ENCODE results near the gene FTSJ1. TPM values are rescaled to one million over a fixed set of nuclear protein-coding genes. Genes with fewer than 3 reads are reported as not detected.

FTSJ1 gene
- total and polyA plus RNA-seq, 4 donors = 18.2 to 48.3 (median 44.8) TPM

GRCh38 chrX:48489296-48489695 lies 13.3 kb downstream of the FTSJ1 start:
- Histone ChIP-seq H3K9me3 (ENCODE audit: control insufficient read depth in 4 of 4, insufficient read depth in 3 of 4, low read length in 3 of 4) (peaks cover 0 to 8% (median 0%) of the 10 kb centered on the region in 4 donors), H3K27ac (ENCODE audit: low read depth in 1 of 2, low read length in 1 of 2) (no peak overlapping the region), H3K27me3 (ENCODE audit: control insufficient read depth in 3 of 3, insufficient read depth in 3 of 3, low read length in 2 of 3) (no peaks in the 10 kb centered on the region), H3K4me3 (no peak overlapping the region), H3K36me3 (ENCODE audit: control insufficient read depth in 4 of 4, insufficient read depth in 4 of 4, low read length in 4 of 4) (peaks cover 0 to 6% (median 2%) of the 10 kb centered on the region in 4 donors), H3K9ac (ENCODE audit: insufficient read depth in 1 of 2, low read length in 2 of 2) (no peak overlapping the region), H3K4me1 (ENCODE audit: control insufficient read depth in 5 of 5, insufficient read depth in 5 of 5, low read length in 5 of 5) (no peaks in the 10 kb centered on the region)
- DNase-seq (no peak), ATAC-seq (ENCODE audit: insufficient read depth, low FRiP score) (no peak)
- WGBS, 2 donors = 85 to 92% methylated on average over 9 of the region's 9 CpGs
- no peak for TF ChIP-seq CTCF (IDR thresholded peaks at IDR 0.05; ENCODE audit: control extremely low read depth, extremely low read depth)

DNA sequence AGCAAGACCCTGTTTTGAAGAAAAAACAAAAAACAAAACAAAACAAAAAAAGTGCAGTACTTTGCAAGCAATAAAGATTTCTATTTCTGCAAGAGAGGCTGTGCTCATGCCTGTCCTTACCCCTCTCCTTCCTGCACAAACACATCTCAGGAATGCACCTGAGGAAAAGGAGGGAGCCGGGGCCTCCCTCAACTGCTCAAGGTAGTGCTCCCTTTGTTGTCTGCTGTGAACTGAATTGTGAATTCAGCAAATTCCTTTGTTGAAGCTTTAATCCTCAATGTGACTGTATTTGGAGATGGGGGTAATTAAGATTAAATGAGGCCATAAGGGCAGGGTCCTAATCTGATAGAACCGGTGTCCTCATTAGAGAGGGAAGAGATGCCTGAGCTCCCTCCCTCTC lies 13.9 kb downstream of the FTSJ1 start:
- ATAC-seq (ENCODE audit: insufficient read depth, low FRiP score) = no peak
- 77 to 100% methylated on average over 2 of the region's 2 CpGs for whole genome bisulfite sequencing, 2 donors

DNA sequence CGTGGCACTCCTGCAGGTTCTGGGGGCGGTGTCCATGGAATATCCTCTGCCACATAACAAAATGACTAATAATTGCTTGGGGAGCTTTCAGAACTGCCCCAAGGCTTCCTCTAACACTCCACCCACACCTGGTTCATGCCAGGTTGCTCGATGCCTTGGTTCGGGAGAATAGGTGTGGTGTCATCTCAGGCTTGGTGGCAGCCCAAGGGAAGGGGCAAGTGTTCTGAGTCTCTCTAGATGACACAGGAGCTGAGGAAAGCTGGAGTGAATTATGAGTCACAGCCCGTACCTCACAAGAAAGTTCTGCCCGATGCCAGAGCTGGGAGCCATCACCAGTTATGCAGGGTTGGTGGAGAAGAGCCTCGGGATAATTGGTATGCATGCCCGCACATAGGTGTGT lies 14.7 kb downstream of the FTSJ1 start:
- H3K36me3 ChIP-seq (ENCODE audit: control insufficient read depth in 4 of 4, insufficient read depth in 4 of 4, low read length in 4 of 4) = no peaks in the 10 kb centered on the region
- H3K9me3 ChIP-seq (ENCODE audit: control insufficient read depth in 4 of 4, insufficient read depth in 3 of 4, low read length in 3 of 4) = peaks cover 0 to 12% (median 0%) of the 10 kb centered on the region in 4 donors

More for the DNA sequence above, 13.9 kb downstream of the FTSJ1 start:
- Histone ChIP-seq H3K36me3 (ENCODE audit: control insufficient read depth in 4 of 4, insufficient read depth in 4 of 4, low read length in 4 of 4) (peaks cover 0 to 3% (median under 1%) of the 10 kb centered on the region in 4 donors), H3K4me3 (no peak overlapping the region), H3K4me1 (ENCODE audit: control insufficient read depth in 5 of 5, insufficient read depth in 5 of 5, low read length in 5 of 5) (no peaks in the 10 kb centered on the region), H3K9ac (ENCODE audit: insufficient read depth in 1 of 2, low read length in 2 of 2) (no peak overlapping the region), H3K9me3 (ENCODE audit: control insufficient read depth in 4 of 4, insufficient read depth in 3 of 4, low read length in 3 of 4) (peaks cover 0 to 8% (median 0%) of the 10 kb centered on the region in 4 donors), H3K27me3 (ENCODE audit: control insufficient read depth in 3 of 3, insufficient read depth in 3 of 3, low read length in 2 of 3) (no peaks in the 10 kb centered on the region), H3K27ac (ENCODE audit: low read depth in 1 of 2, low read length in 1 of 2) (no peak overlapping the region)
- TF ChIP-seq CTCF (IDR thresholded peaks at IDR 0.05; ENCODE audit: control extremely low read depth, extremely low read depth) = no peak
- no peak for DNase-seq

More for the DNA sequence above, 14.7 kb downstream of the FTSJ1 start:
- H3K4me3 ChIP-seq = no peak overlapping the region
- no peak for ATAC-seq (ENCODE audit: insufficient read depth, low FRiP score)
- TF ChIP-seq CTCF (IDR thresholded peaks at IDR 0.05; ENCODE audit: control extremely low read depth, extremely low read depth) = no peak
- no peak for DNase-seq
- no peak overlapping the region for H3K9ac ChIP-seq (ENCODE audit: insufficient read depth in 1 of 2, low read length in 2 of 2)
- no peak overlapping the region for H3K27ac ChIP-seq (ENCODE audit: low read depth in 1 of 2, low read length in 1 of 2)
- 83 to 90% methylated on average over 7 to 8 of the region's 8 CpGs for WGBS, 2 donors
- no peaks in the 10 kb centered on the region for H3K4me1 ChIP-seq (ENCODE audit: control insufficient read depth in 5 of 5, insufficient read depth in 5 of 5, low read length in 5 of 5)
- H3K27me3 ChIP-seq (ENCODE audit: control insufficient read depth in 3 of 3, insufficient read depth in 3 of 3, low read length in 2 of 3) = no peaks in the 10 kb centered on the region
